H1 (cell line): Measurements from ENCODE around the gene OCSTAMP. TPM values are rescaled to one million over a fixed set of nuclear protein-coding genes. Genes with fewer than 3 reads are reported as not detected.

ENCODE experiments used
- CTCF ChIA-PET: fragments of 300-600 bp; sonication (Branson Sonifier 250); formaldehyde crosslinking; loops from one replicate; lab custom pipeline; 2021; ENCODE audit not compliant: partially characterized antibody; lab: Charles Lee
- POLR2A ChIA-PET: fragments of 300-600 bp; sonication (Branson Sonifier 250); formaldehyde crosslinking; loops from one replicate; lab custom pipeline; 2021; ENCODE audit warnings: inconsistent platforms; ENCODE audit not compliant: partially characterized antibody; lab: Charles Lee
- DNase-seq, 2 experiments: peaks; one replicate each; pipeline versions ENCODE4 v3.0.0 to v3.0.0-alpha.2; 2010 to 2022; ENCODE audit warnings: low spot score in 2 of 2, low read depth in 1 of 2, mixed read lengths in 1 of 2
- FAIRE-seq: peaks from 2 replicates; lab custom pipeline; 2011; peaks lifted over from hg19 to GRCh38; lab: Jason Lieb, UNC
- H2AFZ ChIP-seq: 2 replicates; pipeline ENCODE4 v1.8.1; 2012; ENCODE audit warnings: low read length, inconsistent platforms
- H2AK5ac ChIP-seq: 2 replicates; pipeline ENCODE4 v1.6.1; 2013; ENCODE audit warnings: low read depth, low read length
- H2BK120ac ChIP-seq: replicated peaks from 2 replicates; pipeline ENCODE3; 2013; ENCODE audit warnings: low read depth, low read length, inconsistent platforms
- H2BK12ac ChIP-seq: 2 replicates; pipeline ENCODE4 v1.6.1; 2013; ENCODE audit warnings: low read depth, low read length
- H2BK15ac ChIP-seq: 2 replicates; pipeline ENCODE4 v1.6.1; 2013; ENCODE audit warnings: low read length
- H2BK20ac ChIP-seq: 2 replicates; pipeline ENCODE4 v1.6.1; 2013; ENCODE audit warnings: low read length
- H2BK5ac ChIP-seq: 2 replicates; pipeline ENCODE4 v1.6.1; 2013; ENCODE audit warnings: low read depth, low read length
- H3K14ac ChIP-seq: 2 replicates; pipeline ENCODE4 v1.6.1; 2013; ENCODE audit warnings: inconsistent platforms; ENCODE audit not compliant: insufficient read length
- H3K18ac ChIP-seq: 2 replicates; pipeline ENCODE4 v1.6.1; 2013; ENCODE audit warnings: low read length; ENCODE audit errors: extremely low read depth
- H3K23ac ChIP-seq: 2 replicates; pipeline ENCODE4 v1.6.1; 2013; ENCODE audit warnings: inconsistent platforms; ENCODE audit not compliant: insufficient read length
- H3K23me2 ChIP-seq: 2 replicates; pipeline ENCODE4 v1.6.1; 2013; ENCODE audit warnings: low read depth, low read length
- H3K27ac ChIP-seq: 2 replicates; pipeline ENCODE4 v1.6.1; 2011; ENCODE audit warnings: low read depth, low read length, inconsistent platforms
- H3K27me3 ChIP-seq, 4 experiments: replicated peaks in 1 of 4; 1 replicate in 1 of 4; 2 replicates in 3 of 4; pipeline versions ENCODE4 v1.6.1 to v1.8.1; 2011 to 2013; ENCODE audit warnings: low read length in 3 of 4, mild to moderate bottlenecking in 3 of 4, inconsistent platforms in 2 of 4, mixed read lengths in 2 of 4, moderate library complexity in 1 of 4; ENCODE audit not compliant: control insufficient read depth in 3 of 4, insufficient read depth in 3 of 4; ENCODE audit errors: extremely low read depth in 1 of 4
- H3K36me3 ChIP-seq, 4 experiments: 2 replicates each; pipeline versions ENCODE4 v1.6.1 to v1.8.1; 2011 to 2013; ENCODE audit warnings: mild to moderate bottlenecking in 4 of 4, low read length in 3 of 4, moderate library complexity in 2 of 4, control low read depth in 1 of 4, inconsistent platforms in 1 of 4; ENCODE audit not compliant: insufficient read depth in 4 of 4, control insufficient read depth in 2 of 4
- H3K4ac ChIP-seq: replicated peaks from 2 replicates; pipeline ENCODE3; 2013; ENCODE audit warnings: low read length, low read depth, mixed read lengths, inconsistent platforms; ENCODE audit not compliant: insufficient read length
- H3K4me1 ChIP-seq, 4 experiments: replicated peaks in 1 of 4; 1 replicate in 1 of 4; 2 replicates in 3 of 4; pipeline versions ENCODE4 v1.6.1 to v1.8.1; 2011 to 2013; ENCODE audit warnings: low read length in 3 of 4, inconsistent platforms in 2 of 4, mixed read lengths in 1 of 4; ENCODE audit not compliant: insufficient read depth in 4 of 4, control insufficient read depth in 3 of 4
- H3K4me2 ChIP-seq, 2 experiments: 2 replicates each; pipeline versions ENCODE4 v1.6.1 to v1.8.1; 2011 to 2013; ENCODE audit warnings: low read depth in 2 of 2, low read length in 2 of 2, control low read depth in 1 of 2, inconsistent platforms in 1 of 2, mild to moderate bottlenecking in 1 of 2; ENCODE audit not compliant: insufficient read depth in 1 of 2
- H3K4me3 ChIP-seq, 4 experiments: fragments of 200-600, 300-600 bp in 1 of 4; sonication (generic), shearing (Covaris generic), sonication (Bioruptor Twin) in 1 of 4; 2 replicates each; pipeline versions ENCODE4 v1.5.1 to v1.8.1; 2011 to 2016; ENCODE audit warnings: low read length in 4 of 4, low read depth in 3 of 4, control low read depth in 2 of 4, inconsistent platforms in 2 of 4, mild to moderate bottlenecking in 2 of 4, mixed read lengths in 1 of 4, moderate library complexity in 1 of 4; ENCODE audit not compliant: insufficient read depth in 2 of 4; ENCODE audit errors: extremely low read depth in 1 of 4
- H3K56ac ChIP-seq: replicated peaks from 2 replicates; pipeline ENCODE3; 2013; ENCODE audit warnings: low read depth, mild to moderate bottlenecking, mixed read lengths, low read length, inconsistent platforms; ENCODE audit not compliant: insufficient read length
- H3K79me1 ChIP-seq: 2 replicates; pipeline ENCODE4 v1.6.1; 2013; ENCODE audit warnings: low read depth, low read length, control low read depth
- H3K79me2 ChIP-seq, 2 experiments: 2 replicates each; pipeline versions ENCODE4 v1.6.1 to v1.8.1; 2012 to 2013; ENCODE audit warnings: low read length in 2 of 2, mild to moderate bottlenecking in 2 of 2, inconsistent platforms in 1 of 2; ENCODE audit not compliant: insufficient read depth in 2 of 2, control insufficient read depth in 1 of 2
- H3K9ac ChIP-seq, 4 experiments: replicated peaks in 1 of 4; 1 replicate in 1 of 4; 2 replicates in 3 of 4; pipeline versions ENCODE4 v1.6.1 to v1.8.1; 2011 to 2013; ENCODE audit warnings: low read depth in 3 of 4, low read length in 3 of 4, control low read depth in 2 of 4, mild to moderate bottlenecking in 2 of 4, moderate library complexity in 2 of 4, inconsistent platforms in 1 of 4; ENCODE audit errors: extremely low read depth in 1 of 4
- H3K9me3 ChIP-seq, 2 experiments: 2 replicates each; pipeline versions ENCODE4 v1.6.1 to v1.8.1; 2012 to 2013; ENCODE audit warnings: mild to moderate bottlenecking in 2 of 2, moderate library complexity in 2 of 2, control low read depth in 1 of 2, inconsistent platforms in 1 of 2, low read depth in 1 of 2, low read length in 1 of 2, mixed read lengths in 1 of 2; ENCODE audit not compliant: insufficient read depth in 2 of 2
- H4K20me1 ChIP-seq, 2 experiments: replicated peaks in 1 of 2; 2 replicates each; pipeline versions ENCODE3 to v1.8.1; 2011 to 2013; ENCODE audit warnings: inconsistent platforms in 2 of 2, low read length in 2 of 2, mild to moderate bottlenecking in 1 of 2; ENCODE audit not compliant: insufficient read depth in 2 of 2, control insufficient read depth in 1 of 2
- H4K5ac ChIP-seq: 2 replicates; pipeline ENCODE4 v1.6.1; 2013; ENCODE audit warnings: low read length, low read depth, mixed read lengths, inconsistent platforms; ENCODE audit not compliant: insufficient read length
- H4K8ac ChIP-seq: 2 replicates; pipeline ENCODE4 v1.8.0; 2013; ENCODE audit warnings: mild to moderate bottlenecking, moderate library complexity, low read length, inconsistent platforms; ENCODE audit not compliant: insufficient read depth; ENCODE audit errors: extremely low read depth
- H4K91ac ChIP-seq: replicated peaks from 2 replicates; pipeline ENCODE3; 2013; ENCODE audit warnings: low read length, mixed read lengths, inconsistent platforms; ENCODE audit not compliant: insufficient read length
- EP300 ChIP-seq, 2 experiments: IDR thresholded peaks; 1 replicate in 1 of 2; 2 replicates in 1 of 2; pipeline ENCODE4 v1.6.1; 2011 to 2012; ENCODE audit warnings: low read depth in 2 of 2, low read length in 2 of 2, mild to moderate bottlenecking in 2 of 2, borderline replicate concordance in 1 of 2, inconsistent platforms in 1 of 2, moderate library complexity in 1 of 2
- HDAC2 ChIP-seq, 2 experiments: fragments of 300-600 bp in 1 of 2; sonication (generic) in 1 of 2; IDR thresholded peaks; 2 replicates each; pipeline ENCODE4 v1.6.1; 2011 to 2012; ENCODE audit warnings: low read depth in 2 of 2, low read length in 2 of 2, mild to moderate bottlenecking in 2 of 2, moderate library complexity in 2 of 2, borderline replicate concordance in 1 of 2, inconsistent platforms in 1 of 2
- WGBS, 2 experiments: shearing (Covaris generic) in 1 of 2; methylation state at CpG; one replicate each; pipeline versions ENCODE4 v1.1.6 to v1.1.7; 2013 to 2015; ENCODE audit warnings: low lambda C conversion rate in 2 of 2, mixed read lengths in 2 of 2, inconsistent platforms in 1 of 2, low coverage in 1 of 2, missing lambda C conversion rate in 1 of 2; ENCODE audit not compliant: insufficient replicate concordance in 2 of 2, insufficient coverage in 1 of 2, insufficient read length in 1 of 2; ENCODE audit errors: extremely low coverage in 1 of 2, missing lambda C conversion rate in 1 of 2; 5-methylcytosine and 5-hydroxymethylcytosine counted together
- polyA plus RNA-seq, 7 experiments: library from polyadenylated mRNA; depleted of rRNA in 3 of 7; stranded (reverse) in 5 of 7; unstranded in 2 of 7; fragments of >200 nt in 5 of 7; fragments of 200-250 nt in 2 of 7; gene quantifications; 1 replicate in 5 of 7; 2 replicates in 1 of 7; 4 replicates in 1 of 7; pipeline versions ENCODE4 v1.2.1 to v1.2.3, GENCODE V29; 2011 to 2013; ENCODE audit warnings: missing spikeins in 2 of 7, mixed read lengths in 2 of 7
- total RNA-seq: library from RNA; stranded (reverse); fragmentation: NEBNext Ultra II Directional; extraction: Animal tissue kit (Norgen Biotek cat#: 25700); gene quantifications from 2 replicates; pipeline ENCODE4 v1.2.1, GENCODE V29; 2021

Gene OCSTAMP
- total and polyA plus RNA-seq, 2 of the 8 experiments (the other 6 are each of a cell fraction or from before 2014, with no cell fraction given): 0.09 to 0.13 TPM

DNA sequence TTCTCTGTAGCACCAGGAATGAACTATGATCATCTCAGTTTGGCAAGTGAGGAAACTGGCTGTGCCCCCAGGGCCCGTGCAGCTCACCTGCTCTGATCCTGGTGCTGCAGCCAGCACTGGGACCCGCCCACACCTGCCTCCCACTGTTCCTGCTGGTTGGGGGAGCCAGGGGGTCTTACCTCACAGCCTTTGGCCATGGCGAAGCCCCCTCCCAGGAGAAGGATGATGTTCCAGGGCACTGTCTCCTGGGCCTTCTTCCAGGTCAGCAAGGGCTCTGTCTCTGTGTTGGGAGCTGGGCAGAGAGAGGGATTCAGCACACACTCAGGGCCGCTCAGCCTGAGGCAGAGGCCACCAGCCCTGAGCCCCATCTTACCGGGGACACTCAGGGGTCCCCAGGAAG lies 24.9 kb upstream of the OCSTAMP start:
- Histone ChIP-seq H4K8ac (no peak overlapping the region; the same call in 1 of the 2 replicates), H3K18ac (no peak overlapping the region), H3K23ac (no peak overlapping the region), H3K56ac (no peak overlapping the region), H2BK20ac (no peak overlapping the region), H4K5ac (no peak overlapping the region), H3K4me2 (no peak overlapping the region), H2BK12ac (no peak overlapping the region), H2BK120ac (no peak overlapping the region), H3K79me1 (no peaks in the 10 kb centered on the region), H2AK5ac (no peak overlapping the region), H3K27me3 (no peaks in the 10 kb centered on the region), H4K91ac (peak overlapping the region; percentile 10), H2BK15ac (no peak overlapping the region), H2BK5ac (no peak overlapping the region), H4K20me1 (no peaks in the 10 kb centered on the region), H3K9ac (no peak overlapping the region), H3K4me3 (no peak overlapping the region), H3K9me3 (no peaks in the 10 kb centered on the region), H3K4ac (no peak overlapping the region), H3K36me3 (no peaks in the 10 kb centered on the region; a peak in 1 of 8 replicates), H3K79me2 (no peaks in the 10 kb centered on the region), H3K4me1 (no peaks in the 10 kb centered on the region; a peak in 2 of 7 replicates), H3K14ac (no peak overlapping the region), H3K23me2 (no peaks in the 10 kb centered on the region), H2AFZ (no peak overlapping the region), H3K27ac (no peak overlapping the region)
- CTCF ChIA-PET: interaction anchor here (0.8 to 4.5 kb wide), 5 partner anchors 10 to 108 kb away, joined by 3 to 41 read pairs (median 3); no protein-coding TSS in a partner anchor
- FAIRE-seq (no peak), DNase-seq (no peak)
- POLR2A ChIA-PET: interaction anchor here (0.6 kb wide), 2 partner anchors 117 to 169 kb away, joined by 3 to 4 read pairs; partner anchors contain the start of gene ELMO2
- TF ChIP-seq HDAC2 (IDR thresholded peaks at IDR 0.05; ENCODE audit: borderline replicate concordance in 1 of 2, low read depth in 2 of 2, low read length in 2 of 2) (no peak), EP300 (IDR thresholded peaks at IDR 0.05; ENCODE audit: borderline replicate concordance in 1 of 2, low read depth in 2 of 2, low read length in 2 of 2) (no peak)
- whole genome bisulfite sequencing, 2 experiments: 82% methylated on average over 5 of the region's 5 CpGs; no CpG with 5 or more reads in 1 of the 2 experiments
